Measurements from ENCODE around the gene IL17RC.

The IL17RC gene

DNA sequence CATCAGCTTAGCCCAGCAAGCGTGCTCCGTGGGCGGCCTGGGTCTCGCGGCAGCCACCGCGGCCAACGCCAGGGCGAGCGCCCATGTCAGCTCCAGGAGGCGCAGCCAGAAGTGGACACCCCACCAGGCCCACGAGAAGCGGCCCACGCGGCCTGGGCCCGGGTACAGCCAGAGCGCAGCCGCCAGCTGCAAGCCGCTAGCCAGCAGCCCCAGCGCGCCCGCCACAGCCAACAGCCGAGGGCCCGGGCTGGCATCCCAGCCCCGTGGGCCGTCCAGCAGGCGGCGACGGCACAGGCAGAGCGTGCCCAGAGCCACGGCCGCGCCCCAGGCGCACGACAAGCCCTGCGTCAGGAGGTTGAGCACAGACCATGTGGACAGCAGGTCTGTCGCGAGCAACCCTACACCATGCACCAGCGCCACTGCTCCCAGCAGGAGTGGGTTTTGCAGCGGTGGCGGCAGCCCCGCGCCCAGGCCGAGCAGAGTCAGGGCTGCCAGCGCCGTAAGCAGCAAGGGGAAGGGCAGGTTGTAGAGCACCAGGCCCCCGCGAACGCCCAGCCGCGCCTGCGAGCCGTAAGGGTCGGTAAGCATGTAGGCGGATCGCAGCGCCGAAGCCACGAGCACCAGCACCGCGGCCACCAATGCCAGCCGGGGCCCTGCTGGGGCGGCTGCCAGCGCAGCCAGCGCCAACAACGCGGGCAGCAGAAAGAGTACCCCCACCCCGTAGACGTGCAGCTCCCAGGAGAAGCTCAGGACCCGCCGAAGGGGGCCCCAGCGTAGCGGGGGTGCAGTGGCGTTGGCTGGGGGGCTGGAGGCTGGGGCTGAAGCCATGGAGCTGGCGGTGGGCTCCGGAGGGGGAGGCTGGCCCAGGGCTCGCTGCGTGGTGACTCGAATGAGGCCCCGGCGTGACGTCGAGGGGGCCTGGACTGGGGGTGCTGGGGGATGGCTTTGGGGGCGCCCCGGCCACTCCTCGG lies 30.4 kb downstream of the IL17RC start:
- DNase-seq: no peak

DNA sequence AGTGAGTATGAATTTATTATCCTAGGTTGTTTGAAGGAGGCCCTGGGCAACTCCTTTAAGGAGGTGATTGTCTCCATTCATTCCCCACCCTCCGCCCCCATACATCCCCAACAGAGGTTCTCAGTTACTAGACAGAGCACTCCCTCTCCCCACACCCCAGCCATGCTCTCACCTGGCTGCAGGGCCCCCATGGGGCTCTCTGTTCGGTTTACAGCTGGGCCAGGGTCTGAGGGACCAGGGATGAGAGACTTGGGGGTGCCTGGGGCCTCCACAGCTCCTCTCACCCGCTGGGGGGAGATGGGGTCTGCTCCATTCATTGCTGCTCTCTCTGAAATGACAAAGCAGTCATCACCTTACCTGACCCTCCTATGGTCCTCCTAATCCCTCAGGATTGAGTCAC lies 31.7 kb downstream of the IL17RC start:
- DNase-seq: no peak

DNA sequence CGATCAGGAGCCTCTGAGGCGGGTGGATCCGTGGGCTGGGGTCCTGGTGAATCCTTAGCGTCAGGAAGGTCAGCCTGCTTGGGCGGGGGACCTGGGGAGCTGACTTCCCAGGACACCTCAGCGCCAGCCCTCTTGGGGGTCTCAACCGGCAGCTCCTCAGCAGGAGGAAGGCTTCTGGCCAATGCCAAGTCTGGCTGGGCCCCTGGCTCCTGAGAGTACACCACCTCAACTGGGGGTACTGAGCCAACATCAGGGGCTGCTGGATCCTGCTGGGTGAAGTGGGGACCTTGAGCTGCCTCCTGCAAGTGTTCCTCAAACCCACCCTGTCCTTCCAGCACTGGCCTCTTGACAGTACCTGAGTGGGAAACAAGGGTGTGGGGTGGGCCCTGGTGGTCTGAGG lies 32.2 kb downstream of the IL17RC start:
- DNase-seq: no peak

DNA sequence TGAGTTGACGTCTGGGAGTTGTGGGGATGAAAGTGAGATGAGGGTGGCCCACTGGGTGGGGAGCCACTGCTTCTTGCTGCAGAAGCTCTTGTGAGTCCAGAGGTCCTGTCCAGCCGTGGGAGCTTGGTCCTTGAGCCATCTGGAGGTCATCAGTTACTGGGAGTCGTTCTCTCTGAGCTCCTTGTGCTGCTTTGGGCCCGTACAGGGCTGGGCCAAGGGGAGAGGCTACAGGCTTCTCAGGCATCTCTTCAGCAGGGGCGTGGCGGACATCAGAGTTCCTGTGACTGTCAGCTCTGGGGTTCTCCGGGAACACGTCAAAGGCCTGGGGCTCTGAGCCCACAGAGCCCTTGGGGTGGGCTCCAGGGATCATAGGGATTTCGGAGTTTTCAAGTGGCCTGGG lies 32.7 kb downstream of the IL17RC start:
- no peak for DNase-seq

DNA sequence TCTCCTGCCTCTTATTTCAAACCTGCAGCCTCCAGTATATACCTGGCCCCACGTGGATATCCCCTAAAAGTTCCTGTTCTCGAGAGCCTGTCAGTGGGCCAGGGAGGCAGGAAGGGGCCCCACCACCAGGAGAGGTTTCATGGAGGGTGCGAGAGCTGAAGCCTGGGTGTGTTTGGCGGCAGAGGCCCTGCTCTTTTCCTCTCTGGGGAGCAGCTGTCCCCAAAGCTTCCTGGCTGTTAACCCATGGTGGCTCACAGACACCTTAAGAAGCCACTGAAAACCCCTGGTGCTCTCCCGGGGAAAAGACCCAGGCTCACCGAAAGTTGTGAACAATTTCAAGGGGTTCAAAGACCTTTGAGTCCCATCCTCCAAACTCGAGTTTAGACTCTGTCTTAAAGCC lies 34.2 kb downstream of the IL17RC start:
- no peak for DNase-seq

DNA sequence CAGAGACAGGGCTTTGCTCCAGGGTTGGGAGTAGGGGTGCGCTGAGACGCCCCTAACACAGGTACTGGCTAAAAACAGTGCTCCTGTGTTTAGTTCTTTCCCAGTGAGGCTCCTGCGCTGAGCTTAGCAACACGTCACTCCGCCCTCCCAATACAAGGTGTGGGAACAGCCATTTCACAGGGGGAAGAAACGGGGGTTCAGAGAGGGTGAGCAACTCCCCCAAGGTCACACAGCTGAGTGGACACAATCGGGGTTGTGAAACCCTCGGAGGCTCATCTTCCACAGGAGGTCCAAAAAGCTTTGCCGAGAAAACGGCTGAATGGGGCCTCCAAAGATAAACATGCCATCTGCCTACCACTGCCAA lies 34.7 kb downstream of the IL17RC start:
- DNase-seq: no peak

DNA sequence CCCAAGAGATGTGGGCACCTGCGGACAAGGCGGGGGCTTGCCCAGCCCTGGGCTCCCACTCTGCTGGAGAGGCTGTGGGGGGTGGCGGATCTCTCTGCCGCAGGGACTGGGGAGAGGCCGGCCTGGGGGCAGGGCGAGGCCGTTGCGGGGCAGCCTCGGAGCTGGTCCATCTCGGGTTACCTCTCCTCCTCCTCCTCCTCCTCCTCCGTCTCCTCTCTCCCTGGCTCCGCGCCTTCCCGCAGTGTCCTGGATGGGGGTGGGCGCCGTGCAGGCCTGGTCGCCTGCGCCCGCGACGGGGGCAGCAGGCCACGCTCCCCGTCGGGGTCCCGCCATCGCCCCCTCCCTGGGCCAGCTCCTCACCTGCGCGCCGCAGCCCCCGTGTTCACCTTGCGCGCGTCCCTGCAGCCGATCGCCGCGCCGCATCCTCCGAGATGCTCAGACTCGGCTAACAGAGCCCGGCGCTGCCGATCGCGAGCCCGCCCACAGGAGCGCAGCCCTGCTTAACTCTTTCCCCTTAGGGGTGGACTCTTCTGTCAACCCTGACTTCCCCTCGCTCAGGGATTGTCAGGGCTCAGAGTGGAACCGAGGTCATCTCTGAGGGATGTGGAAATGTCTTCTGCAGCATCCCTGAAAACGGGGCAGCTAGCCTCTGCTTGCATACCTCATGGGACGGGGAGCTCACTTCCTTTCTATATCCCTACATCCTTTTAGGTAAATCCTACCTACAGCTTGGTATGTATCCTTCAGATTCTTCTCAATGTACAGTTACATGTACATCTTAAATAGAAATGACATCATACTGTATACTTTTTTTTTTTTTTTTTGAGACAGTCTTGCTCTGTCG lies 35.3 kb downstream of the IL17RC start, which contains the start of gene PRRT3:
TSS of gene PRRT3 (minus strand) at position 447 of the 844 bp plus-strand sequence. CDS start 2,293 bp downstream, outside the sequence.
- DNase-seq: peak; percentile 84

DNA sequence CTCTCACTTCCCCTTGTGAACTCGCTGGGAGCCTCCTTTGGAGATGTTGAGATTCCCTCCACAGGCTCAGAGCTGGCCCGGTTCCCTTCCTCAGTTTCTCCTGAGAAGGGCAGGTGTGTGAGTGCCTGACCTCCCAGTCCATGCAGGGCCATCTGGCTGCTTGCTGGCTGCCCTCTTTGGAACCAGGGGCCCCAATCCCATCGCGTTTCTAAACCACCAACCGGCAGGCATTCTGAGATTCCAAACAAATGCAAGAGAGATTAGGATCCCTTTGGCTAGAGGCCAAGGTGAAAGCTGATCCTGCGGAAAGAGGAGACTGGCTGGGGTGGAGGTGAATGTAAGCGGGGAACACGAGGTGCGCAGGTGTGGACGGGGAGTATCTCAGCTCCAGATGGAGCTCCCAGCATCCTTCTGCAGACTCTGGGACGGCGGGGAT lies 38.2 kb downstream of the IL17RC start:
- DNase-seq: no peak

DNA sequence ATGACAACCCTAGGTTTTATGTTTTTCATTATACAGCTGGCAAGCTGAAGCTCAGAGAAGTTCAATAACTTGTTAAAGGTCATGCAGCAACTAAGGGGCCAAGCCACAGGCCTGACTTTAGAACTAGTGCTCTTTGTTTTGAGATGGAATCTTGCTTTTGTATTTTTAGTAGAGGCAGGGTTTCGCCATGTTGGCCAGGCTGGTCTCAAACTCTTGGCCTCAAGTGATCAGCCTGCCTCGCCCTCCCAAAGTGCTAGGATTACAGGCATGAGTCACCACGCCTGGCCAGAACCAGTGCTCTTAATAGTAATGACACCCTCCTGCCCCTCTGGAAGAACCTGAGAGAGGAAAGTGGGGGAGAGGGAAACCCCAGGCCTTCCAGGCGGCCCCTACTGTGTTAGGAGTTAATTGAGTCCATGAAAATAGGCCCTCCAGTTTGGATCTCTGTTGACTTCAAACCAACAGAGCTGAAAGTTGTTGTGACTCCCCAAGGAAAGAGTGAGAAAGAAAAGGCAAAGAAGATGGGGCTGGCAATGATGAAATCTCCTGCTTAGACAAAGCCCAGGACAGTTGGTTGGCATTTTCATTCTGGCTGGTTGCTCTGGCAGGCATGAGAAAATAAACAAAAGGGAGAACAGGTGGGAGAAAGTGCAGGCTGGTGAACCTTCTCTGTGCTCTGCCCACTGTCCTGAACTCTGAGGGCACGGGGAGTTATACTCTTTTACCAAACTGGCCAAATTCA lies 38.9 kb downstream of the IL17RC start:
- no peak for DNase-seq

DNA sequence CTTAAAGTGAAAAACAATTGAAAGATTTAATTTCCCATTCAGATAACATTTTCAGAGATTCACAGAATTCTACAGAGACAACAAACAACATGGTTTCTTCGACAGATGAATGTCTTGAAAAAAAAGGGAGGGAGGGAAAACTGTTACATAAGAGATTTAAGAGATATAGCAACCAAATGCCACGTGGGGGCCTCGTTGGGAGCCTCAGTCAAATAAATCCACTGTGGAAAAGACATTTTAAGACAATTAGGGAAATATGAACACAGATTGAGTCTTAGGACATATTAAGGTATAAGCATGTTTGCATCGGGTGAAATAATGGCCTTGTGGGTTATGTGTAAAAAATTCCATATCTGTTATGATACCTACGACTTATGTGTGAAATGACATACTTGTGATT lies 40.3 kb downstream of the IL17RC start:
- no peak for DNase-seq

DNA sequence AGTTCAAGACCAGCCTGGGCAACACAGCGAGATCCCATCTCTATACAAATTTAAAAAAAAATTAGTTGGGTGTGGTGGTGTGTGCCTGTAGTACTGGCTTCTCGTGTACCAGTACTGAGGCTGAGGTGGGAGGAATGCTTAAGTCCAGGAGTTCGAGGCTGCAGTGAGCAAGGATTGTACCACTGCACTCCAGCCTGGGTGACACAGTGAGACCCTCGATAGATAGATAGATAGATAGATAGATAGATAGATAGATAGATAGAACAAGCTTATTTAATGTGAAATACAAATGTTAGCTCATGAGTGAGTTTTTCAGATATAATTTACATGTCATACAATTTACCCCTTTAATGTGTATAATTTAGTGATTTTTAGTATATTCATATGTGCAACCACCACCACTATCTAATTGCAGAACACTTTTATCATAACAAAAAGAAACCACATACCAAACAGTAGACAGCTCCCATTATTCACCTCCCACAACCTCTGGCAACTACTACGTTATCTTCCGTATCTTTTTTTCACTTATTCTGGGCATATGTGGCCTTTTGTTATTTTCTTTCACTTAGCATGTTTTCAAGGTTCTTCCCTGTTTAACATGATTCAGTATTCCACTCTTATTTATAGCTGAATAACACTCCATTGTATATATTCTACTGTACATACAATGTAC lies 48.4 kb downstream of the IL17RC start:
- no peak for DNase-seq

DNA sequence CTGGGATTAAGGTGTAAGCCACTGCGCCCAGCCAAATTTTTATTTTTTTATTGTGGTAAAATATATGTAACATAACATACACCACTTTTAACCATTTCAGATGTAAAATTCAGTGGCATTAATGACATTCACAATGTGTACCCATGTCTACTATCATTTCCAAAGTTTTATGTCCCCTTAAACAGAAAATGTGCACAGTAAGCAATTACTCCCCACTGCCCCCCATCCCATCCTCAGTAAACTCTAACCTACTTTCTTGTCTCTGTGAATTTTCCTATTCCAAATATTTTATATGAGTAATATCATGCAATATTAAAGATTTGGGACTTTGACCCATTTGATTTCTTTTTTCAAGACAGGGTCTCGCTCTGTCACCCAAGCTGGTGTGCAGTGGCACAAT lies 49.9 kb downstream of the IL17RC start:
- DNase-seq: no peak

DNA sequence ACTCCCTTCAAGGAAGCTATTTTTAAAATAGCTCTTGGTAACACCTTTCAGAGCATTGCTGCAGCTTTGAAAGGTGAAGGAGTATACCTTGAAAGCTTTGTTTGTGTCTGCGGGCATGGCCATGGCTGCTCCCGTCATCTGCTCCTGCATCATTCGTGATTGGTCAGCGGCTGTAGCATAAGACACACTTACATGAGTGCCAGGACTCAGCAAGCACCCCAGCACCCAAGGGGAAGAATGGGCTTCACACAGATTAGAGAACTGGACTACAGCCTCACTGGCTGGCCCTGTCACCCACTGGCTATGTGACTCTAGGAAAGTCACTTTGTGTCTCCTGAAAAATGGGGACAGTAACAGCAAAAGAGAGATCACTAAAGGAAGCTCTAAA lies 52.7 kb downstream of the IL17RC start:
- no peak for DNase-seq

DNA sequence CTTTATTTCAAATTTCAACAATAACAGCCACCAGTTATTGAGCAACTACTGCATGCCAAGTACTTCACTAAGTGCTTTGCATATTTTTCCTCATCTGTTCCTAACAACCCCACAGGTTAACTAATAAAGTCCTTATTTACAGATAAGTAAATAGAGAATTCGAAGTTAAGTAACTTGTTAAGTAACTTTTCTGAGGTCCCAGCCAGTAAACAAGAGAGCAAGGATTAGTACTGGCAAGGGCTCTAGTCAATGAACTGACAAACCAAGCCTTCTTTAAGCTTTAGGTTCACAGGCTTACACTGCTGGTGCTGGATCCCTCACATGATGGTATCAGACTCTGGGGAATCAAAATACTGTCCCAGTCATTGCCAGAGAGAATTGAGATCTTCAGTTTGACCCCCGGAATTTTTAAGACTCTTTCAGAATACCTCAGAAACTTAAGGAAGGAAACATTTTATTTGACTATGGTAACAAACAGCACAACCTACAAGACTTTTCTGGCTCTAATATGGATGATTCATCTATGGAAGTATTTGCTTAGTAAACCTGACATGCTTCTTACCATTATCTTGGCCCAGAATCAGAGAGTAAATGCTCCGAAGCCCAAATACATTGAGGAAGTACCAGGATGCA lies 53.2 kb downstream of the IL17RC start:
- DNase-seq: no peak

DNA sequence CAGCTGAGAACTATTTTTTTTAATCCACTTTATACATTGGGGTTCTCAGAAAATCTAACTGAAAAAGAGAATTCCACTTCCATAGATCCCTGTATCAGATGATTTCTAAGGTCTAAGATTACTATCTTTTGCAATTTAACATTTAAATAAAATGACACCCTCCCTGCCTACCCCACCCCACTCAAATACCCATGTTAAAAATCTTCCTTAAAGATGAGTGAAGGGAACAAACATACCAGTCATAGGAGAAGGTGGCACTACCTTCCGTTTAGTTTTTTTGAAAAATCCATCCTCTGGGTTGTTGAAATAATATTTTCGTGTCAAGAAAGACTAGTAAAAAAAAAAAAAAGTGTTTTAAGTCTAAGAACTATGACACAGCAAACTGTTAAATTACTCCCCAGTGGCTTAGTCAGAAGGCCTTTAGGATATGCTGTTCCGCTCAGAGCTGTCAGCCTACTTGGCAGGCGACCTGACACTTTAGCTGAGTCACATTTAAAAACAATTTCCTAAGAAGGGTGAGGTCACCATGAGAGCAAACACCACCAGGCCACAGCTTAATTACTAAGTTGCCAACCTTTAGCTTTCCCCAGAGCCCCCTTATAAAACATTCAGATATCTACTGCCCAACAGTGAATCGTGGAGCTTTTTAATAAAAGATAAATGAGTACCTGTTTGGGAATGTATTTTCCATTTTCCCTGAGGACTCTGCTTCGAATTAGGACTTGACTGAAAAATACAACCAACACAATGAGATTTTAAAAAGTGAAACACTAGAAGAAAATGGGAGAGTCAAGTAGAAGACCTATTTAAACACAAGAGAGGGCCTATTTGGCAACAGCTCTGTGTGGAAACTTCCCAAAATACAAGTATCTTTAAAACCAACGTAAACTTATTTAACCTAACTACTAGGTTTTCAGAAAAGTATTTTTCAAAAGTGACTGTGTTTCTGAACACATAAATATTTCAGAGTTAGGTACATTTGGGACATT lies 60.1 kb downstream of the IL17RC start:
- no peak for DNase-seq

DNA sequence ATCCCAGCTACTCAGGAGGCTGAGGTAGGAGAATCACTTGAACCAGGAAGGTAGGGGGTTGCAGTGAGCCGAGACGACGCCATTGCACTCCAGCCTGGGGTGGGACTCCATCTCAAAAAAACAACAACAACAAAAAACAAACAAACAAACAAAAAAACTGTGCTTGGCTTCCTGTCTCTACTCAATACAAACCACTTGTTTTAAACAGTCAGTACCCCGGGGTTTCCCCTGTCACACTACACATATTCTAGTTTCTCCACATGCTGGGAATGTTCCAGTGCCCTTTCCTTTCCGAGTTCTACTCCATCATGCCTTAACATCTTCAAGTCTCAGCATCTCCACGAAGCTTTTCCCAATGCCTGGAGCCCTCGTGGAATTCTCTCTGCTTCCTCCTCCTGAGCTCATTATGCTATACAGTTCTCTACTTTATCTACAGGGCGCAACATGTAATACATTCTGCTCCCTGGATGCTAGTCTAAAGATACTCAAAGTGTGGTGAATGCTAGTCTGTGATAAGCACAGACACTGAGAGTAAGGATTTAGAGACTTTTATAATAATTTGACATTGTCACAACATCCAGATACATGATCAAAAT lies 61.9 kb downstream of the IL17RC start:
- DNase-seq: no peak

DNA sequence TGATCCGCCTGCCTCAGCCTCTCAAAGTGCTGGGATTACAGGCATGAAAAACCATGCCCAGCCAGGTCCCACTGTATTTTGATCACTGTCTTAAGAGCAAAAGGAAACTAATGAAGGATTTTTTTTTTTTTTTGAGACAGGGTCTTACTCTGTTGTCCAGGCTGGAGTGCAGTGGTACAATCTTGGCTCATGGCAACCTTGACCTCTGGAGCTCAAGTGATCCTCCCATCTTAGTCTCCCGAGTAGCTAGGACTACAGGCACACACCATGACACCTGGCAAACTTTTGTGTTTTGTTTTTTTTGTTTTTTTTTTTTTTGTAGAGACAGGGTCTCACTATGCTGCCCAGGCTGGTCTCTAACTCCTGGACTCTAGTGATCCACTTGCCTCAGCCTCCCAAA lies 63.4 kb downstream of the IL17RC start:
- DNase-seq: no peak
